Esophagus (tissue), 2 donors: ENCODE results near the gene FKBP1B. TPM values are rescaled to one million over a fixed set of nuclear protein-coding genes. Genes with fewer than 3 reads are reported as not detected.
"Not testable (repeated sequence)": the region's sequence is repeated elsewhere in the genome, so short reads cannot be mapped to it uniquely, and the experiment has no call there.

Experiments used
- H3K27ac ChIP-seq, 2 donors: one replicate each; pipeline ENCODE4 v1.5.1; 2013; ENCODE audit warnings: low read depth in 2 of 2, mild to moderate bottlenecking in 2 of 2, inconsistent platforms in 1 of 2, low read length in 1 of 2, moderate library complexity in 1 of 2
- H3K27me3 ChIP-seq, 2 donors: one replicate each; pipeline ENCODE4 v1.6.1; 2013; ENCODE audit warnings: low read length in 2 of 2, control low read depth in 1 of 2, mild to moderate bottlenecking in 1 of 2; ENCODE audit not compliant: insufficient read depth in 2 of 2, control insufficient read depth in 1 of 2
- H3K36me3 ChIP-seq, 2 donors: one replicate each; pipeline ENCODE4 v1.6.1; 2013; ENCODE audit warnings: low read length in 1 of 2; ENCODE audit not compliant: control insufficient read depth in 2 of 2, insufficient read depth in 2 of 2
- H3K4me1 ChIP-seq, 2 donors: one replicate each; pipeline ENCODE4 v1.6.1; 2013; ENCODE audit warnings: low read length in 1 of 2; ENCODE audit not compliant: control insufficient read depth in 2 of 2, insufficient read depth in 2 of 2
- H3K4me3 ChIP-seq, 2 donors: one replicate each; pipeline ENCODE4 v1.5.1; 2013; ENCODE audit warnings: low read length in 2 of 2, mild to moderate bottlenecking in 2 of 2, low read depth in 1 of 2, moderate library complexity in 1 of 2
- H3K9me3 ChIP-seq, 2 donors: one replicate each; pipeline ENCODE4 v1.6.1; 2013; ENCODE audit warnings: mild to moderate bottlenecking in 2 of 2, low read depth in 1 of 2, low read length in 1 of 2, moderate library complexity in 1 of 2; ENCODE audit not compliant: control insufficient read depth in 2 of 2, insufficient read depth in 1 of 2
- WGBS, 2 donors: extraction: QIAGEN DNeasy Blood & Tissue Kit; methylation state at CpG; one replicate each; pipeline ENCODE4 v1.1.7; 2013; 5-methylcytosine and 5-hydroxymethylcytosine counted together
- polyA plus RNA-seq, 2 donors: library from polyadenylated mRNA; stranded (reverse); fragments of 200-250 nt; gene quantifications; one replicate each; pipeline ENCODE4 v1.2.3, GENCODE V29; 2013
- donor health status: healthy with polysubstance abuse.
- donor health status: Bipolar disorder and iron deficiency.

FKBP1B gene
- polyA plus RNA-seq, 2 donors = 6.7 to 7.6 TPM

- no peaks in the 10 kb centered on the region for H3K9me3 ChIP-seq
- peaks cover 0 to 11% of the 10 kb centered on the region in 2 donors for H3K36me3 ChIP-seq
- WGBS, 2 donors = 55 to 65% methylated on average over 2 of the region's 2 CpGs
- no peak overlapping the region for H3K27ac ChIP-seq
- H3K4me1 ChIP-seq = peaks cover 0 to 9% of the 10 kb centered on the region in 2 donors
- H3K27me3 ChIP-seq = no peaks in the 10 kb centered on the region
- no peak overlapping the region for H3K4me3 ChIP-seq
Observed at GRCh38 chr2:24080701-24081100, 31.2 kb downstream of the FKBP1B start.

DNA sequence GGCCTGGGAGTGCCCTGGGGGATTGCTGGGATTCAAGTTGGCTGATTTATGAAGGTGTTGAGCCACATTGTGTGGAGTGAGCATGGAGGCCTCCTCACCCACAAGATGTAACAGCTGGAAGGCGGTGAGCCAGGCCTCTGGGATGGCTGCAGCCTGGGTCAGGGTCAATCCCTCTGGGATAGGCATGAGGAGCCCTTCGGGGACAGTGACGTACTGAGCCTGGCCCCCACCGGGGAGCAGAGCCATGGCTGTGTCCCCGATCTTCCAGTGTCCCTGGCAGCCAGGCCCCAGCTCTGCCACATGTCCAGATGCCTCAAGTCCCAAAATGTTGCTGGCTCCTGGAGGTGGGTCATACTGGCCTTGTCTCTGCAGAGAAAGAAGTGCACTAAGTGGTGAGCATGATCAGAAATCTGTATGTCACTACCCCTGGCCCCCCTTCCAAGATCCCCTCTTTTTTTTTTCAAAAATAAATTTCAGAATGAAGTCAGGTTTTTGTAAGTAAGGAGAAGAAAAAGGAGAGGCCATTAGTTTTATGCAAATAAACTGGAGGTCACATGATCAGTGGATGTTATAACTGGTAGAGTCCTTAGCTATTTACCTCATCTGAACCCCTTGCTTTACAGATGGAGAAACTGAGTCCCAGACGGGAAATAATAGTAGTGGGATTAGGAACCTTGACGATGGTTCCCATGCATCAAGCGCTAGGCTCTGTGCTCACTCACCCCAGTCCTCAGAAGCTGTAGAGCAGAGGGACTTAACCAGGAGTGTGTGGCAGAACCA lies 33.4 kb downstream of the FKBP1B start:
- peak overlapping the region; percentile 93 to 96 for H3K27ac ChIP-seq
- H3K27me3 ChIP-seq = no peaks in the 10 kb centered on the region
- H3K4me1 ChIP-seq = peaks cover 0 to 3% of the 10 kb centered on the region in 2 donors
- peak overlapping the region; percentile 48 to 67 for H3K4me3 ChIP-seq
- 84 to 85% methylated on average over 8 of the region's 8 CpGs for WGBS, 2 donors
- peaks cover 0 to 11% of the 10 kb centered on the region in 2 donors for H3K36me3 ChIP-seq
- no peaks in the 10 kb centered on the region for H3K9me3 ChIP-seq

- Histone ChIP-seq H3K27ac (peak overlapping the region; percentile 93 to 96), H3K27me3 (no peaks in the 10 kb centered on the region), H3K36me3 (peaks cover 0 to 11% of the 10 kb centered on the region in 2 donors), H3K9me3 (no peaks in the 10 kb centered on the region), H3K4me1 (peaks cover 0 to 3% of the 10 kb centered on the region in 2 donors), H3K4me3 (peak overlapping the region; percentile 48 to 67)
- 8 to 10% methylated on average over 28 to 30 of the region's 30 CpGs for WGBS, 2 donors
Observed at GRCh38 chr2:24083567-24084385, 34.2 kb downstream of the FKBP1B start.

GRCh38 chr2:24084386-24085199 lies 35.1 kb downstream of the FKBP1B start, which contains the start of gene TP53I3:
Gene TP53I3, minus strand, starts transcription at chr2:24084834. Its CDS starts 508 bp downstream, at chr2:24084326.
- peaks cover 0 to 11% of the 10 kb centered on the region in 2 donors for H3K36me3 ChIP-seq
- peaks cover 0 to 3% of the 10 kb centered on the region in 2 donors for H3K4me1 ChIP-seq
- no peaks in the 10 kb centered on the region for H3K27me3 ChIP-seq
- 1% methylated on average over 41 to 44 of the region's 44 CpGs for WGBS, 2 donors
- H3K4me3 ChIP-seq = peak within 1 kb of the TSS; percentile 63 to 67
- H3K27ac ChIP-seq = peak within 1 kb of the TSS; percentile 93 to 96
- H3K9me3 ChIP-seq = no peaks in the 10 kb centered on the region

DNA sequence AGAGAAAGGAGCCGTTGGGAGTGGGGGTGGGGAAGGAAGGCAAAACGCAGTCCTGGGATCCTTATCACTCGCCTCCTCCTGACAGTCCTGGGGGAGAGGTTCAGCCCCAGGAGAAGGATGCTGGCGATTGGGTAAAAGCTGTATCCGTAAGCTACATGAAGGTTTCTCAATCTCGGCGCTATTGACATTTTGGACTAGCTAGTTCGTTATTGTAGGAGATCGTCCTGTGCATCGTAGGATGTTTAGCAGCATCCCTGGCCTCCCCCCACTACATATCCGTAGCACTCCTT lies 35.6 kb downstream of the FKBP1B start:
- H3K9me3 ChIP-seq = no peaks in the 10 kb centered on the region
- H3K27ac ChIP-seq = peak overlapping the region; percentile 93 to 96
- H3K27me3 ChIP-seq = no peaks in the 10 kb centered on the region
- peak overlapping the region; percentile 63 to 67 for H3K4me3 ChIP-seq
- peaks cover 0 to 3% of the 10 kb centered on the region in 2 donors for H3K4me1 ChIP-seq
- 30% methylated on average over 11 of the region's 11 CpGs for WGBS, 2 donors
- peaks cover 0 to 9% of the 10 kb centered on the region in 2 donors for H3K36me3 ChIP-seq

DNA sequence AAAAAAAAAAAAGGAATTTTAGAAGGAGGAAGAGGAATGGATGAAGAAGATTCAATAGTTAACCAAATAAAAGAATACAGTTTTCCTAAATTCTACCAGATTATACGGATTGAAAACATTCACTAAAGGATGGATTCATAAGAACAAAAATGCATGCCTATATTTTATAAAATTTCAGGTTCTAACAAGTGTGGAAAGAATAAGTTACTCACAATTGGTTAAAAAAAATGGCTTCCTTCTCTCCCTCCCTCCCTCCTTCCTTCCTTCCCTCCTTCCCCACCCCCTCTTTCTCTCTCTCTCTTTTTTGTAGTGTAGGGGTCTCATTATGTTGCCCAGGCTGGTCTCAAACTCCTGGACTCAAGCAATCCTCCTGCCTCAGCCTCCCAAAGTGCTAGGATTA lies 36.7 kb downstream of the FKBP1B start:
- 82 to 88% methylated on average over 1 of the region's 1 CpG for WGBS, 2 donors
- Histone ChIP-seq H3K27ac (no peak overlapping the region), H3K4me1 (peaks cover 0 to 3% of the 10 kb centered on the region in 2 donors), H3K9me3 (no peaks in the 10 kb centered on the region), H3K36me3 (peaks cover 0 to 9% of the 10 kb centered on the region in 2 donors), H3K4me3 (no peak overlapping the region), H3K27me3 (no peaks in the 10 kb centered on the region)

DNA sequence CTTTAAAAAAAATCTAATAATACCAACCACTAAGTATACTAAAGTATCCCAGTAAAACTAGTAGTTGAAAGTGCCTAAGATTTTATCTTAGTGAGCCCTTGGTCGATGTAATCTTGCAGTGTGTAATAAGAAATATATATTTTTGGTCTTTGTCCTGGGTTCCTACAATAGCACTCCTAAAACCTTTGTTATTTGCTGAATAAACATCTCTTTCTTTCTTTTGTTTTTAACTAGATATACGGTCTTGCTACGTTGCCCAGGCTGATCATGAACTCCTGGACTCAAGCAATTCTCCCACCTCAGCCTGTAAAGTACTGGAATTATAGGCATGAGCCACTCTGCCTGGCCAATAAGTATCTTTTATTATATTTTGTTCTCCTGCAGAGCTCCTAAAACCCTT lies 37.5 kb downstream of the FKBP1B start:
- Histone ChIP-seq H3K27me3 (no peaks in the 10 kb centered on the region), H3K4me1 (peaks cover 0 to 3% of the 10 kb centered on the region in 2 donors), H3K4me3 (no peak overlapping the region), H3K27ac (no peak overlapping the region), H3K9me3 (no peaks in the 10 kb centered on the region), H3K36me3 (peaks cover 0 to 6% of the 10 kb centered on the region in 2 donors)
- 79 to 82% methylated on average over 3 of the region's 3 CpGs for WGBS, 2 donors

- peak overlapping the region in 1 of 2 donors; percentile 44 for H3K27ac ChIP-seq
- WGBS, 2 donors = 51 to 80% methylated on average over 2 of the region's 2 CpGs
- H3K9me3 ChIP-seq = no peaks in the 10 kb centered on the region
- H3K4me3 ChIP-seq = no peak overlapping the region
- H3K36me3 ChIP-seq = no peaks in the 10 kb centered on the region
- no peaks in the 10 kb centered on the region for H3K27me3 ChIP-seq
- H3K4me1 ChIP-seq = no peaks in the 10 kb centered on the region
Observed at GRCh38 chr2:24088821-24089359, 39.3 kb downstream of the FKBP1B start.

- not testable (repeated sequence) for H3K27me3 ChIP-seq, H3K9me3 ChIP-seq, H3K36me3 ChIP-seq, H3K4me1 ChIP-seq, H3K27ac ChIP-seq, H3K4me3 ChIP-seq
- WGBS, 2 donors = 99 to 100% methylated on average over 5 of the region's 5 CpGs
Observed at GRCh38 chr2:24093270-24093669, 43.7 kb downstream of the FKBP1B start.
